G401 (cell line): ENCODE measurements around the gene VANGL2. TPM values are rescaled to one million over a fixed set of nuclear protein-coding genes. Genes with fewer than 3 reads are reported as not detected.

Source experiments
- DNase-seq: peaks from one replicate; pipeline ENCODE4 v3.0.0-alpha.2; 2015; ENCODE audit warnings: low spot score
- in situ Hi-C: cut with HindIII; loops from 2 replicates; pipeline ENCODE4 v1.10.0; 2016; ENCODE audit warnings: low sequenced_read_pairs, mixed read lengths
- total RNA-seq: library from RNA; depleted of rRNA; stranded (reverse); fragments of >200 nt; shearing (Covaris generic); gene quantifications from 2 replicates; pipeline ENCODE4 v1.2.3, GENCODE V29; 2014

VANGL2 gene
- total RNA-seq, 1 experiment from 2014 or later: 3.0 TPM

- in situ Hi-C loops: no loop called here
These were observed 502 bp downstream of the VANGL2 start for GRCh38 chr1:160400646-160401486.

GRCh38 chr1:160401487-160401805, 1.1 kb downstream of the VANGL2 start:
- in situ Hi-C loops: no loop called here

More at GRCh38 chr1:160400646-160401486, 502 bp downstream of the VANGL2 start:
- DNase-seq: no peak

GRCh38 chr1:160402001-160402795, 1.8 kb downstream of the VANGL2 start:
- peak; percentile 44 for DNase-seq
- in situ Hi-C loops: no loop called here

More at GRCh38 chr1:160401487-160401805, 1.1 kb downstream of the VANGL2 start:
- DNase-seq: peak; percentile 51

DNA sequence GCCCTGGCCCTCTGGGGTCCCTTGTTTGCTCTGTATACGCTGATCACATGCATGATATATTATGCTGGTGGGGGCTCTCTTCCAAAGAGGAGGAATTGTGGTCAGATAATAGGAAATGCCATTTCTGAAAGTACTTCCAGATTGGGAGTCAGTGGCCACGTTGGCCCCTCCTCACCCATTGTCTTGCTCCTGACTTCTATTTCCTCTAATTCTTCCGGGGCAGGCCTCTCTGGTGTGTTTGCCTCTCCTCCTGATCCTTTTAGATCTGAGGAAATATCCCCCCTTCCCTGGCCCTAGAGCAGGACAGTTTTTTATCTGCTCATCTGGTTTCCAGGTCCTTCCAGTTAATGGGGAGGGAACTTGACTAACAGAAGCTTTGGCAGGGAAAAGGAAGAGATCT, 2.9 kb downstream of the VANGL2 start:
- in situ Hi-C loops: no loop called here
- no peak for DNase-seq

DNA sequence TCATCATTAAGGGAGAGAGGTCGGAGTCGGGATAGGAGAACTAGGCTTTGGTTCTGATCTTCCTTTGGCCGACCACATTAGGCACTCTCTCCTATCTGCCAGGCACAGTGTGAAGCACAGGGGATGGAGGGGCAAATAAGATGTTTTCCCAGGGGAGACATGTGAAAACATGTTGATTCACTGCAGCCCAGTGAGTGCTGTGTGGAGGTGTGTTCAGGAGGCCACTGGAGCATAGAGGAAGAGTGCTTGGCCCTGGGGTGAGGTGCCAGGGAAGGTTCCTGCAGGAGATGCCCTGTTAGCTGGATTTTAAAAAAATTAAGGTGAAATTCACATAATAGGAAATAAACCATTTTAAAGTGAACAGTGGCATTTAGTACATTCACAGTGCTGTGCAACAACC, 3.7 kb downstream of the VANGL2 start:
- in situ Hi-C loops: no loop called here
- DNase-seq: no peak

DNA sequence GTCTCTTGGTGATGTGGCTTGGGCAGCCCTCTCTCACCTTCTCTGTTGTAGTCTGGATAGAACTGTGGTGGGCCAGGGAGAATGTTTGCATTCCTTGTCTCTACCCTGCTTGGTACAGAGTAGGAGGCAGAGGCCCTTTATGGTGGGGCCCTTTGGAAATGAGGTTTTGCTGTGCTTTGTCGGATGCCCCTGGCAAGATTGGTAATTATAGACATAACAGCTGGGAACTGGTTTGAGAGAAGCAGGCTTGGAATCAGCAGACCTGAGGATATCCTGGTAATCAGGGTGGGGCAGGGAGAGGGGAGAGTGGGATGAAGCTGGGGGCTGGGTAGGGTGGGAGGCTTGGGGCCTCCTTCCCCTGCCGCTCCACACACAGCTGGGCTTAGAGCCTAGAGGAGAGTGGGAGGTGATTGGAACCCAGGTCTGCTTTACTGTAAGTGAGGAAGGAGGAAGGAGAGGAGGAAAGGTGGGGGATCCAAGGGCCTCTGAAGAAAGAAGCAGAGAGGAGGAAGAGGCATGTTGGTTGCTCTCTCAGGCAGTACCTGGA, 5.0 kb downstream of the VANGL2 start:
- DNase-seq: no peak
- in situ Hi-C loops: no loop called here

DNA sequence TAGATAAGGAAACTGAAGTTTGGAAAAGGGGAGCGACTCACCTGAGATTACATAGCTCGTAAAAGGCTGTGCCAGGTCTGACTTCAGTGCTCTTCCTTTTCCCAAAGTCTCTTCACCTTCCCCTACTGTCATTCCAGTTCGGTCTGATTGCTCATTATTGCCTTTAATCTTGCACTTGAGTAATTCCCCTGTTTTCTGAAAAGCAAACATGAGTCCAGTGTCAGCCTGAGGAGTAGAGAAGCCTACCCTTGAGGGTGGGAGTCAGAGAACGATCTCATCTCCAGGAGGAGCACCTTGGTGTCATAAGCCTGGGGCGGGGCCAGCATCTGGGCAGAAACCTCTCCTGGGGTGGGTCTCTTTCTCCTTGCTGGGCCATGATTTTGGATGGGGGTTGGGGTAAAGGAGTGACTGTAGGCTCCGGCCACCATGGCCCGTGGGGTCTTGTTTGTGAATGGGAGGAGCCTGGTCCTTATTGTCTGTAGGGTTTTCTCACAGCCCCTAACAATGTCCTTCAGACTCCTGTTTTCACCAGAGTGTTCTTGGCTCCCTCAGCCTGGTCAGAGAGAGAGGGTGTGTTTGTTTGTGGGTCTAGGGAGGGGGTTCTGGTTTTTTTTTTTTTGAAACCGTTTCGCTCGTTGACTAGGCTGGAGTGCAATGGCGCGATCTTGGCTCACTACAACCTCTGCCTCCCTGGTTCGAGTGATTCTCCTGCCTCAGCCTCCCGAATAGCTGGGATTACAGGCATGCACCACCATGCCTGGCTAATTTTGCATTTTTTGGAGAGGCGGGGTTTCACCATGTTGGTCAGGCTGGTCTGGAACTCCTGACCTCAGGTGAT, 6.0 kb downstream of the VANGL2 start:
- DNase-seq: no peak
- in situ Hi-C loops: no loop called here

GRCh38 chr1:160407839-160408801, 7.8 kb downstream of the VANGL2 start:
- DNase-seq: no peak
- in situ Hi-C loops: no loop called here

DNA sequence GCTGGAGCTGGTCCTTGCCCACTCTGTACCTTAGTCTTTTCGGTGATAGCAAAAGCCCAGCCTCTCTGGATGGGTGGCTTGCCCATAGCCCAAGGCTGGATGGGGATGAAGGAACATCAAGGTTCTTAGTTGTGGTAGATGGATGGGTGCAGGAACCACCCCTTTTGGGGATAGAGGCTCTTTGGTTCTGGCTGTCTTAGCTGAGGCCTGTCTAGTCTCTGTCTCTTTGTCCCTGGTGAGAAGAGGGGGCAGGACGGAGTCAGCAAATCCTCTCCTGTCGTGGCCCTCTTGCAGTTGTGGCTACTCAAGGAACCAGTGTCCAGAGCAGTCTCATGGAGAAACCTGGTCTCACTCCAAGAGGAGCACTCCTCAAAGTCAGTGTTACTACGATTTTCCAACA, 8.5 kb downstream of the VANGL2 start:
- no peak for DNase-seq
- in situ Hi-C loops: no loop called here

GRCh38 chr1:160409486-160409885, 9.1 kb downstream of the VANGL2 start:
- no peak for DNase-seq
- in situ Hi-C loops: no loop called here

DNA sequence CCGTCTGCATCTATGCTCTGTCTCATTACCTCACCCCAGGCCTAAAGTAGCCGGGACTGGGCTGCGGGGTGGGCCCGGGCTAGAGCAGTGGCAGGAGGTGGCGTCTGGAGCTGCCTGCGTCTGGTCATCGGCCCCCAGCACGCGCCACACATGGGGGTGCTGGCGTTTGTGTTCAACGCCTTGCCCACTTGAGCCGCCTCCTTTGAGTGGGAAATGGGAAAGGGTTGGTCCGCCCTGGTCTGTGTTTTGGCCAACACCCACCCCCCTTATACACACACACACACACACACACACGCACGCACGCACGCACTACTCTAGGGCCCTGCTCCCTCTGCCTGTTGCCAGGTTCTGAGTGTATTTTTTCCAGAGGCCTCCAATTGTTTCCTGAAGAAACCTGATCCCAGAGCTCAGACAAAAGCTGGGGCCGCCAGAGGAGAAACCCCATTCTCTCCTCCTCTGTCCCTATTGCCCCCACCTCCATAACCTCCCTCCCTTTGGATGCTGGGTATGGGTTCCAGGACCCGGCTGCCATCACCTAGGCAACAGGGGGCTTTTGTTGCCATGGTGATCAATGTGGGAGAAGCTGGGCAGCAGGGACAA, 10.1 kb downstream of the VANGL2 start:
- in situ Hi-C loops: no loop called here
- no peak for DNase-seq

DNA sequence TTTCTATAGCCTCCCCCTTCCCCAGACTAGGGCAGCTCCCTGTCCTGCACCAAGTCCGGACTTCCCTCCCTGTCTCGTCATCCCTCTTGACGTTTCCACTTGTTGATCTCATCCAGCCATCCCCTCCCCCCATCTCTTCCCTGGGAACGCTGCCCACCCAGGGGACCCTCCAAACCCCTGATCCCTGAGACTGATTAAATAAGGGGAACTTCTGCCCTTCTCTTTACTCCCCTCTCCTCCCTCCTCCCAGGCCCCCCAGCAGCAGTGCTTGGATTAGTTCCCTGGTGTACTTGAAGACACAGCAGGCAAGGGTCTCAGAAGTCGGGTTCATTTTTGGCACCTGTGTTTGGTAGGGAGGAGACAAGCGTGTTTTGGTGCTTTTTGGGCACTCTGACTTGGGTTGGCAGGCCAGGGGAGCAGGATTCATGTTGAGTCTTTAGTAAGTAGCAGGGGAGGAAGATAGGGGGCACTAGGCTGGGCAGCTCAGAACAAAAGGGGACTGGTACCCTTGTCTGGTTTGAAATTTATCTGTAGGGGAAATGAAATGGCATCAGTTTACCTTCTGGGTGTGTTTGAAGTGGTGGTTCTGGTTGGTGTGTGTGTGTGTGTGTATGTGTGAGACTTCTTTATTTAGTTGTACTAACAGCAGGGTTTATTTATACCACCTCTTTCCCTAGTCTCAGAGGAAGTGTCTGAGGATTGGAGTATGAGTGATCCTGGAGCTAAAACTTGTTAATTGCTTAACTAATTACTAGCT, 11.1 kb downstream of the VANGL2 start:
- in situ Hi-C loops: no loop called here
- DNase-seq: no peak

DNA sequence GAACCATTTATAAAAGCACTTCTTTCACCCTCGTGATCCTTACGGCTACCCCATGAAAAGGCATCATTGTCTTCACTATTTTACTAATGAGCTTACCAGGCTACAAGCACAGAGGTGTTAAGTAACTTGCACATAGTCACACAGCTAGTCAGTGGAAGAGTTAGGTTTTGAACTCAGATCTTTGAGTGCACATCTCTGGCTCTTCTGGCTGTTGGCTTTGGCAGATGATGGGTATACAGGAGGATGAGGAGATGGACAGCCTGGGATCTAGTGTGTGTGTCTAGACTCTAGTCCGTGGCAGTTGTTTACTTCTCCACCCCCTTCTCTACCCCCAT, 11.6 kb downstream of the VANGL2 start:
- no peak for DNase-seq
- in situ Hi-C loops: no loop called here

DNA sequence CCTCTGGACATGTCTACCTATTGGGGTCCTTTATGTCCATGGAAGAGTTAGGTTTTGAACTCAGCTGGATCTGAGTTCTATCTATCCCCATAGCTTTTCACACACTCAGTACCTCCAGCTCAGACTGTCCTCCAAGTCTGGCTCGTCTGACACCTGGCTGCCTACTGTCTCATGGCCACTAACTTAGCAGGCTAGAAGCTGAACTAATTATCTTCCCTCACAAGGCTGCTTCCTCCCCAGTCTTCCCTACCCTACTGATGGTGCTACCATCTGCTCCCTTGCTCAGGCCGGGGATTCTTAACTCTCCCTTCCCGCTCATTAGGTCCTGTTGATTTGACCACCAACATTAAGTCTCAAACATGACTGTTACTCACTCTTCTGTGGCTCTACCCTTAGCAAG, 13.4 kb downstream of the VANGL2 start:
- in situ Hi-C loops: no loop called here
- peak; percentile 37 for DNase-seq

GRCh38 chr1:160414881-160415280, 14.5 kb downstream of the VANGL2 start:
- no peak for DNase-seq
- in situ Hi-C loops: no loop called here

GRCh38 chr1:160415696-160416290, 15.4 kb downstream of the VANGL2 start:
- DNase-seq: no peak
- in situ Hi-C loops: no loop called here

DNA sequence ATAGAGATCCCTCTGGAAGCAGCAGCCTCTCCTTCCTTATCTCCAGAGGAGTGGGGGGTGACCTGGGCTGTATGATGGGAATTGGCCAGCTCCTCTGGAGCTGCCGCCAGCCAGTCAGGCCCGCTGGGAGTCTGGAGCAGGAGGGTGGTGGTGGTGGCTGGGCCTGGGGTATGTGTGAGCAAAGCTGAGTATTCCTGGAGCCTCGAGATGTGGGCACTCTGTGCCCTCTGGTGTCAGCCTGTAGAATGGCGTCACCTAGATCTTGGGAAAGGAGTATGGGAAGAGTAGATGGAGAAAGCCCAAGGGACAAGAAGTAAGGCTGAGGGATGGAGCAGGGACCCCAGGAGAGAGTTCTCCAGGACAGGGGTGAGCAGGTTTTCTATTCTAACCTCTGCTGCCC, 16.0 kb downstream of the VANGL2 start:
- DNase-seq: peak; percentile 23
- in situ Hi-C loops: no loop called here
